Gastroesophageal sphincter (tissue), 3 donors: ENCODE data around the gene C1QTNF9.
"Not testable (repeated sequence)": the region's sequence is repeated elsewhere in the genome, so short reads cannot be mapped to it uniquely, and the experiment has no call there.

ENCODE experiments used
- POLR2A ChIP-seq, 2 donors: fragments of 450-650 bp; IDR thresholded peaks; one replicate each; pipeline ENCODE4 v1.6.1; 2017; ENCODE audit warnings: antibody characterized with exemption in 2 of 2, mild to moderate bottlenecking in 2 of 2, moderate library complexity in 1 of 2
- TF ChIP-seq, protein P1 (sequence below), 4 experiments: fragments of 200-600 bp in 2 of 4; fragments of 450-650 bp in 2 of 4; sonication (generic) in 1 of 4; IDR thresholded peaks; one replicate each; pipeline ENCODE4 v1.5.1; 2017 to 2019; ENCODE audit warnings: antibody characterized with exemption in 4 of 4, mild to moderate bottlenecking in 2 of 4, moderate library complexity in 2 of 4

DNA sequence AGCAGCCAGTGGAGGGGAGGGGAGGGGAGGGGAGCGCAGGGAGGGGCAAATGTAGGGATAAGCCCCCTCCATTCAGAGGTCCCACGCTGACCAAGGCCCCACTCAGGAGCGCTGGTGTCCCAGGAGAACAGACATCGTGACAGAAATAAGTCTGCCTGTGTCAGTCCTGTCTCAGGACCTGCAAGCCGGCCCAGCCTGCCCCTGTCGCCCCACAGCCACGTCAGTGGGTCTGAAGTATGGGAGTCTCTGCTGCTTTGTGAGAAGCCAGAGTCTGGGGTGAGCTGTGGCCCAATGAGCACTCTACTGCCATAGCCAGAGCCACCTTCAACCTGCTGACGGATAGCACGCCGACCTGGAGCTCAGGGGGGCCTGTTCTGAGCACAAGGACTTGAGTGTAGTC, 8.5 kb downstream of the C1QTNF9 start:
- TF ChIP-seq, protein P1, sequence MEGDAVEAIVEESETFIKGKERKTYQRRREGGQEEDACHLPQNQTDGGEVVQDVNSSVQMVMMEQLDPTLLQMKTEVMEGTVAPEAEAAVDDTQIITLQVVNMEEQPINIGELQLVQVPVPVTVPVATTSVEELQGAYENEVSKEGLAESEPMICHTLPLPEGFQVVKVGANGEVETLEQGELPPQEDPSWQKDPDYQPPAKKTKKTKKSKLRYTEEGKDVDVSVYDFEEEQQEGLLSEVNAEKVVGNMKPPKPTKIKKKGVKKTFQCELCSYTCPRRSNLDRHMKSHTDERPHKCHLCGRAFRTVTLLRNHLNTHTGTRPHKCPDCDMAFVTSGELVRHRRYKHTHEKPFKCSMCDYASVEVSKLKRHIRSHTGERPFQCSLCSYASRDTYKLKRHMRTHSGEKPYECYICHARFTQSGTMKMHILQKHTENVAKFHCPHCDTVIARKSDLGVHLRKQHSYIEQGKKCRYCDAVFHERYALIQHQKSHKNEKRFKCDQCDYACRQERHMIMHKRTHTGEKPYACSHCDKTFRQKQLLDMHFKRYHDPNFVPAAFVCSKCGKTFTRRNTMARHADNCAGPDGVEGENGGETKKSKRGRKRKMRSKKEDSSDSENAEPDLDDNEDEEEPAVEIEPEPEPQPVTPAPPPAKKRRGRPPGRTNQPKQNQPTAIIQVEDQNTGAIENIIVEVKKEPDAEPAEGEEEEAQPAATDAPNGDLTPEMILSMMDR (IDR thresholded peaks at IDR 0.05) = not testable (repeated sequence)
- TF ChIP-seq POLR2A (IDR thresholded peaks at IDR 0.05) = not testable (repeated sequence)
